K562 (cell line): ENCODE data around the gene NRG3. TPM values are rescaled to one million over a fixed set of nuclear protein-coding genes. Genes with fewer than 3 reads are reported as not detected.

Source experiments
- ATAC-seq: fragments of 200-7000 bp; cut with Tn5 transposase; 3 replicates; pipeline ENCODE4 v1.9.1; 2020; ENCODE audit warnings: moderate library complexity
- BruUV-seq: library from RNA; stranded (reverse); fragments of 400-500 nt; replicated peaks from 2 replicates; lab custom pipeline; 2021; lab: Mats Ljungman, UMichigan
- CTCF ChIA-PET: fragments of 300-600 bp; formaldehyde crosslinking; extraction: SDS; loops from one replicate; lab custom pipeline; 2021; ENCODE audit warnings: low intra/inter-chr PET ratio; lab: Yijun Ruan, JAX
- POLR2A ChIA-PET: fragments of 300-600, 350-650 bp; sonication (Branson Sonifier 250); formaldehyde crosslinking; extraction: SDS; loops from one replicate; lab custom pipeline; 2021; ENCODE audit warnings: antibody characterized with exemption, inconsistent platforms; lab: Yijun Ruan, JAX
- DNase-seq, 4 experiments: peaks; one replicate each; pipeline versions ENCODE4 v3.0.0 to v3.0.0-alpha.2; 2011 to 2018; ENCODE audit warnings: low spot score in 3 of 4, mixed read lengths in 3 of 4; ENCODE audit errors: extremely low read depth in 1 of 4
- FAIRE-seq: peaks from 2 replicates; lab custom pipeline; 2011; peaks lifted over from hg19 to GRCh38; lab: Jason Lieb, UNC
- H2AFZ ChIP-seq: 2 replicates; pipeline ENCODE4 v1.6.0; 2011; ENCODE audit warnings: low read depth, low read length, control low read depth, inconsistent platforms
- H3K27ac ChIP-seq: fragments of 200-600 bp; 3 replicates; pipeline ENCODE4 v1.8.0; 2011; ENCODE audit warnings: low read depth, mild to moderate bottlenecking, control low read depth, inconsistent platforms, low read length, moderate library complexity, mixed read lengths; ENCODE audit errors: extremely low read depth
- H3K27me3 ChIP-seq, 2 experiments: fragments of 300-600 bp in 1 of 2; 2 replicates in 1 of 2; 3 replicates in 1 of 2; pipeline versions ENCODE4 v1.6.0 to v1.8.0; 2011; ENCODE audit warnings: inconsistent platforms in 2 of 2, low read length in 2 of 2, mild to moderate bottlenecking in 1 of 2, mixed read lengths in 1 of 2, moderate library complexity in 1 of 2; ENCODE audit not compliant: control insufficient read depth in 2 of 2, insufficient read depth in 2 of 2
- H3K36me3 ChIP-seq: fragments of 300-600 bp; 3 replicates; pipeline ENCODE4 v1.8.0; 2011; ENCODE audit warnings: mild to moderate bottlenecking, low read length, inconsistent platforms; ENCODE audit not compliant: control insufficient read depth, insufficient read depth
- H3K4me1 ChIP-seq, 2 experiments: fragments of 200-600 bp in 1 of 2; replicated peaks in 1 of 2; 2 replicates in 1 of 2; 3 replicates in 1 of 2; pipeline versions ENCODE4 v1.5.1 to v1.8.0; 2011; ENCODE audit warnings: inconsistent platforms in 2 of 2, low read length in 2 of 2, mild to moderate bottlenecking in 1 of 2, mixed read lengths in 1 of 2, moderate library complexity in 1 of 2; ENCODE audit not compliant: control insufficient read depth in 2 of 2, insufficient read depth in 2 of 2
- H3K4me2 ChIP-seq: 2 replicates; pipeline ENCODE4 v1.6.1; 2011; ENCODE audit warnings: low read length, control low read depth, inconsistent platforms, mixed read lengths; ENCODE audit not compliant: insufficient read depth
- H3K4me3 ChIP-seq: fragments of 200-600 bp; sonication (generic), shearing (Covaris generic); 2 replicates; pipeline ENCODE4 v1.5.1; 2016; ENCODE audit warnings: control low read depth, inconsistent platforms
- H3K79me2 ChIP-seq: fragments of 200-600 bp; 3 replicates; pipeline ENCODE4 v1.8.0; 2011; ENCODE audit warnings: low read length, inconsistent platforms; ENCODE audit not compliant: control insufficient read depth, insufficient read depth
- H3K9ac ChIP-seq, 2 experiments: 2 replicates each; pipeline versions ENCODE4 v1.6.0 to v1.6.1; 2011; ENCODE audit warnings: low read depth in 2 of 2, low read length in 2 of 2, control low read depth in 1 of 2, inconsistent platforms in 1 of 2, mild to moderate bottlenecking in 1 of 2, mixed read lengths in 1 of 2; ENCODE audit not compliant: insufficient read depth in 1 of 2
- H3K9me1 ChIP-seq: one replicate; pipeline ENCODE4 v1.6.0; 2011; ENCODE audit warnings: inconsistent platforms, mild to moderate bottlenecking, low read length, moderate library complexity; ENCODE audit not compliant: control insufficient read depth, insufficient read depth
- H3K9me3 ChIP-seq: replicated peaks from 2 replicates; pipeline ENCODE4 v1.5.1; 2011; ENCODE audit warnings: low read depth, low read length, inconsistent platforms; ENCODE audit not compliant: control insufficient read depth, insufficient read depth
- H4K20me1 ChIP-seq: replicated peaks from 2 replicates; pipeline ENCODE4 v1.6.1; 2011; ENCODE audit warnings: low read length, inconsistent platforms, mixed read lengths; ENCODE audit not compliant: control insufficient read depth, insufficient read depth
- FOXK1 ChIP-seq: sonication (generic); formaldehyde crosslinking; IDR thresholded peaks from 2 replicates; pipeline ENCODE4 v1.8.0; 2022; ENCODE audit warnings: missing genetic modification reagents, mild to moderate bottlenecking, borderline replicate concordance
- GABPB2 ChIP-seq: fragments of 250-450 bp; sonication (Bioruptor Pico); conservative IDR thresholded peaks from 2 replicates; pipeline ENCODE4 v1.5.1; 2021; ENCODE audit warnings: mild to moderate bottlenecking
- MAFG ChIP-seq: fragments of 450-650 bp; conservative IDR thresholded peaks from 2 replicates; pipeline ENCODE4 v1.6.1; 2016; ENCODE audit warnings: missing genetic modification characterization, missing compliant biosample characterization
- NFE2 ChIP-seq: IDR thresholded peaks from 2 replicates; pipeline ENCODE4 v1.6.1; 2014; ENCODE audit warnings: antibody characterized with exemption, low read depth
- NFIC ChIP-seq: fragments of 450-650 bp; IDR thresholded peaks from 2 replicates; pipeline ENCODE4 v1.6.1; 2017; ENCODE audit warnings: mild to moderate bottlenecking, inconsistent platforms
- TAL1 ChIP-seq: fragments of 450-650 bp; IDR thresholded peaks from 2 replicates; pipeline ENCODE4 v1.6.1; 2016; ENCODE audit warnings: mild to moderate bottlenecking
- ZFX ChIP-seq: sonication (generic); formaldehyde crosslinking; IDR thresholded peaks from 2 replicates; pipeline ENCODE4 v1.8.0; 2022; ENCODE audit warnings: mild to moderate bottlenecking, missing genetic modification reagents, moderate library complexity
- ZNF23 ChIP-seq: fragments of 250-450 bp; sonication (Bioruptor Pico); IDR thresholded peaks from 2 replicates; pipeline ENCODE4 v1.4.0; 2020; ENCODE audit warnings: mild to moderate bottlenecking
- ZNF395 ChIP-seq: fragments of 200-800 bp; sonication (Bioruptor generic); IDR thresholded peaks from 2 replicates; pipeline ENCODE4 v1.6.1; 2017; ENCODE audit warnings: missing genetic modification characterization, missing compliant biosample characterization
- WGBS: fragments of 100-300 bp; shearing (Covaris generic); methylation state at CpG from one replicate; pipeline ENCODE4 v1.1.6; 2016; ENCODE audit warnings: low coverage, mixed read lengths; ENCODE audit not compliant: insufficient coverage; ENCODE audit errors: missing lambda C conversion rate; 5-methylcytosine and 5-hydroxymethylcytosine counted together
- in situ Hi-C: fragments of 300-500 bp; cut with MboI; formaldehyde crosslinking; loops from 4 replicates; pipeline ENCODE4 v1.15.0; 2018; ENCODE audit warnings: inconsistent platforms, mixed read lengths
- intact Hi-C: fragments of 100-400 bp; cut with micrococcal nuclease; formaldehyde crosslinking; loops from 2 replicates; pipeline ENCODE4 v1.14.2; 2022
- polyA plus RNA-seq, 8 experiments: library from polyadenylated mRNA; depleted of rRNA in 4 of 8; stranded (reverse) in 5 of 8; unstranded in 3 of 8; fragments of >200 nt; fragmentation: Nextera tagmentation in 2 of 8; fragmentation: Illumina TruSeq in 1 of 8; extraction: Ambion mirVana in 2 of 8; extraction: Trizol in 1 of 8; gene quantifications; 2 replicates each; pipeline versions ENCODE4 v1.2.1 to v1.2.3, GENCODE V29; 2011 to 2014; ENCODE audit warnings: inconsistent platforms in 1 of 8, missing spikeins in 1 of 8
- total RNA-seq, 7 experiments: library from RNA; depleted of rRNA in 6 of 7; stranded (reverse); fragments of >200 nt in 6 of 7; fragmentation: Illumina TruSeq in 2 of 7; extraction: Trizol in 2 of 7; gene quantifications; 2 replicates each; pipeline versions ENCODE4 v1.2.1 to v1.2.3, GENCODE V29; 2011 to 2021; ENCODE audit warnings: low replicate concordance in 1 of 7
- TF ChIP-seq, protein P1 (sequence below): fragments of 450-650 bp; IDR thresholded peaks from 2 replicates; pipeline ENCODE4 v1.6.1; 2016; ENCODE audit warnings: antibody characterized with exemption

NRG3 gene
- total and polyA plus RNA-seq, 9 of the 15 experiments (the other 6 are each of a cell fraction or from before 2014, with no cell fraction given): not detected

- TF ChIP-seq, protein P1, sequence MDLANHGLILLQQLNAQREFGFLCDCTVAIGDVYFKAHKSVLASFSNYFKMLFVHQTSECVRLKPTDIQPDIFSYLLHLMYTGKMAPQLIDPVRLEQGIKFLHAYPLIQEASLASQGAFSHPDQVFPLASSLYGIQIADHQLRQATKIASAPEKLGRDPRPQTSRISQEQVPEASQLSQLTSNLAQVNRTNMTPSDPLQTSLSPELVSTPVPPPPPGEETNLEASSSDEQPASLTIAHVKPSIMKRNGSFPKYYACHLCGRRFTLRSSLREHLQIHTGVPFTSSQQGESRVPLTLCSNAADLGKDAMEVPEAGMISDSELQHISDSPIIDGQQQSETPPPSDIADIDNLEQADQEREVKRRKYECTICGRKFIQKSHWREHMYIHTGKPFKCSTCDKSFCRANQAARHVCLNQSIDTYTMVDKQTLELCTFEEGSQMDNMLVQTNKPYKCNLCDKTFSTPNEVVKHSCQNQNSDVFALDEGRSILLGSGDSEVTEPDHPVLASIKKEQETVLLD: no peak
- no peak for TF ChIP-seq NFIC
- no peak for TF ChIP-seq ZNF395
- TF ChIP-seq TAL1: no peak
- no peak for TF ChIP-seq NFE2
- no peak for TF ChIP-seq ZFX
- TF ChIP-seq GABPB2 (CRISPR knock-in tag): no peak
- TF ChIP-seq FOXK1 (CRISPR knock-in tag): no peak
- no peak for TF ChIP-seq ZNF23 (CRISPR knock-in tag)
- TF ChIP-seq, all 486 proteins: peak for 0
Observed at GRCh38 chr10:82850191-82850590, 975.2 kb downstream of the NRG3 start (continued).

GRCh38 chr10:82856957-82857613 is 982.1 kb downstream of the NRG3 start:
- no peak for DNase-seq
- Histone ChIP-seq H3K36me3 (no peaks in the 10 kb centered on the region), H4K20me1 (no peaks in the 10 kb centered on the region), H3K9me1 (no peaks in the 10 kb centered on the region), H3K4me3 (no peak overlapping the region), H2AFZ (no peak overlapping the region), H3K4me2 (no peak overlapping the region), H3K9me3 (no peaks in the 10 kb centered on the region), H3K9ac (no peak overlapping the region), H3K27me3 (no peaks in the 10 kb centered on the region), H3K79me2 (no peaks in the 10 kb centered on the region)
- POLR2A ChIA-PET: no interaction called here
- 0% methylated on average over 3 of the region's 3 CpGs for WGBS
- intact Hi-C loops: no loop called here
- FAIRE-seq: no peak
- no peak for ATAC-seq
- in situ Hi-C loops: no loop called here
- CTCF ChIA-PET: no interaction called here
- no peak for TF ChIP-seq MAFG (tag)
- TF ChIP-seq, all 486 proteins: peak for 0
- no peaks in the 10 kb centered on the region for H3K4me1 ChIP-seq
- BruUV-seq: no TSS peak
- H3K27ac ChIP-seq: no peak overlapping the region
